ENCODE data around the gene DHX35.

Gene DHX35

DNA sequence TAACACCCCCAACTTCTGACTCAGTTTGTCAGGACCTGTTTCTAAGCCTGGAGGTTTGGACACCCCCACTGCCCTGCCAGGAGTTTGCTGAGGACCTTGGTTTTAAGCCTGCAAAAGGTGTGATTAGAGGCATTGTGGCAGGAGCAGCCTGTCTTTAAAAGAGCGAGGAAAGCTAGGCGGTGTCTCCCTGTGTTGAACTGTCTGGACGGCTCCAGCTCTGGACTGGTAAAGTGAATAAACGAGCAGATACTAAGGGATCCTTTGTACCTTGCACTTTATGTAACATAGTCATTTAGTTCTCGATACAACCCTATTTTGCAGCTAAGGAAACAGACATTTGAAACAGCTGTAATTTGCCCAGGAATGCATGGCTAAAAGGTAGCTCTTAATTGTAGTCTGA is 21.5 kb upstream of the DHX35 start:
- TF ChIP-seq, protein P1, sequence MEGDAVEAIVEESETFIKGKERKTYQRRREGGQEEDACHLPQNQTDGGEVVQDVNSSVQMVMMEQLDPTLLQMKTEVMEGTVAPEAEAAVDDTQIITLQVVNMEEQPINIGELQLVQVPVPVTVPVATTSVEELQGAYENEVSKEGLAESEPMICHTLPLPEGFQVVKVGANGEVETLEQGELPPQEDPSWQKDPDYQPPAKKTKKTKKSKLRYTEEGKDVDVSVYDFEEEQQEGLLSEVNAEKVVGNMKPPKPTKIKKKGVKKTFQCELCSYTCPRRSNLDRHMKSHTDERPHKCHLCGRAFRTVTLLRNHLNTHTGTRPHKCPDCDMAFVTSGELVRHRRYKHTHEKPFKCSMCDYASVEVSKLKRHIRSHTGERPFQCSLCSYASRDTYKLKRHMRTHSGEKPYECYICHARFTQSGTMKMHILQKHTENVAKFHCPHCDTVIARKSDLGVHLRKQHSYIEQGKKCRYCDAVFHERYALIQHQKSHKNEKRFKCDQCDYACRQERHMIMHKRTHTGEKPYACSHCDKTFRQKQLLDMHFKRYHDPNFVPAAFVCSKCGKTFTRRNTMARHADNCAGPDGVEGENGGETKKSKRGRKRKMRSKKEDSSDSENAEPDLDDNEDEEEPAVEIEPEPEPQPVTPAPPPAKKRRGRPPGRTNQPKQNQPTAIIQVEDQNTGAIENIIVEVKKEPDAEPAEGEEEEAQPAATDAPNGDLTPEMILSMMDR (IDR thresholded peaks at IDR 0.05; ENCODE audit: extremely low read depth, missing control alignments): no peak
- DNase-seq (ENCODE audit: low spot score): no peak

GRCh38 chr20:38941726-38942389 is 20.3 kb upstream of the DHX35 start:
- DNase-seq (ENCODE audit: low spot score): no peak
- TF ChIP-seq, protein P1 (IDR thresholded peaks at IDR 0.05; ENCODE audit: extremely low read depth, missing control alignments): no peak

- TF ChIP-seq, protein P1 (IDR thresholded peaks at IDR 0.05; ENCODE audit: extremely low read depth, missing control alignments): no peak
- DNase-seq (ENCODE audit: low spot score): no peak
Measured at GRCh38 chr20:38945012-38945411, 17.1 kb upstream of the DHX35 start.

DNA sequence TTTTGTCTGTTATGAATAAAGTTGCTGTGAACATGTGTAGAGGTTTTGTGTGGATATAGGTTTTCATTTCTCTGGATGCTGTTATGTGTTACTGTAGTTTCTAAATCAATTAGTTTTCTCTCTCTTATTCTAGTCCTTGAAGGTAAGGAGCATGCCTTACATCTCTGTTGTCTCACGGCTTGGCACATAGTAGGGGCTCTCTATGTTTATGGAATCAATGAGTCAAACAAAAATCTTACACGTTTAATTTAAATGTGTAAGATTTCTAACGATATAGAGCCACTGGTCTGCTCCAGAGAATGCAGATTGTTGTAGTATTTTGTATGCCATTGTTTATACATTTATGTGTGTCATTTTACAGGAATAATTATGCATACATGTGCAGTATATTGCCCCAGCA is 15.3 kb upstream of the DHX35 start:
- no peak for DNase-seq (ENCODE audit: low spot score)
- TF ChIP-seq, protein P1 (IDR thresholded peaks at IDR 0.05; ENCODE audit: extremely low read depth, missing control alignments): no peak

GRCh38 chr20:38947931-38948362 is 14.2 kb upstream of the DHX35 start:
- TF ChIP-seq, protein P1 (IDR thresholded peaks at IDR 0.05; ENCODE audit: extremely low read depth, missing control alignments): no peak
- no peak for DNase-seq (ENCODE audit: low spot score)

DNA sequence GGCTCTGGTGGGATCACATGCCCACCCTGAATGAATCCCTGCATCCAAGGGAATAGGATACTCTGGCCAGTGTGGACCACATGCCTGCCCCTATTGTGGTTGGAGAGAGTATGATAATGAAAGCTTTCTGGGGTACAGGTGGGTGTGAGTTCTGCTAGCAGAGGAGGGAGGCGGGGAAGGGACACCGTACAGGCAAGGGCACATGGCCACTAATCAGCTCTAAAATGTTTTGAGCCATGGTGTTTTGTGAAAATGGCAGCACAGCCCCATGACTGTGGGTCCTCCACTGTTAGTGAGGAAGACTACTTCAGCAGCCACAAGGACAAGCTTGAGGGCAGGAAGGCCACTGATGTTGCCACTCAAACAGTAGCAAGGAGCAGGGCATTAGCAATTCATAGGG is 11.9 kb upstream of the DHX35 start:
- DNase-seq (ENCODE audit: low spot score): no peak
- TF ChIP-seq, protein P1 (IDR thresholded peaks at IDR 0.05; ENCODE audit: extremely low read depth, missing control alignments): no peak

DNA sequence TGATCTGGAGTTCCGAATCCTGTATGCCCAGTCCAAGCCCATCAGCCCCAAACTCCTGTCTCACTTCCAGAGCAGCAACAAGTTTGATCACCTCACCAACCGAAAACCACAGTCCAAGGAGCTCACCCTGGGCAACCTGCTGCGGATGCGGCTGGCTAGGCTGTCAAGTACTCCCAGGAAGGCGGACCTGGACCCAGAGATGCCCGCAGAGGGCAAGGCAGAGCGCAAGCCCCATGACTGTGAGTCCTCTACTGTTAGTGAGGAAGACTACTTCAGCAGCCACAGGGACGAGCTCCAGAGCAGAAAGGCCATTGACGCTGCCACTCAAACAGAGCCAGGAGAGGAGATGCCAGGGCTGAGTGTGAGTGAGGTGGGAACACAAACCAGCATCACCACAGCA is 10.5 kb upstream of the DHX35 start:
- DNase-seq (ENCODE audit: low spot score): no peak
- TF ChIP-seq, protein P1 (IDR thresholded peaks at IDR 0.05; ENCODE audit: extremely low read depth, missing control alignments): no peak

All from GM20000 (cell line).